Glutamatergic neuron (in vitro differentiated cells): ENCODE results near the gene ALDH1A2. TPM values are rescaled to one million over a fixed set of nuclear protein-coding genes. Genes with fewer than 3 reads are reported as not detected.

ENCODE experiments used
- DNase-seq: peaks from one replicate; pipeline ENCODE4 v3.0.0; 2022
- H3K27ac Mint-ChIP-seq: one replicate; pipeline ENCODE4 v1.8.0; 2020; ENCODE audit warnings: mild to moderate bottlenecking, mixed read lengths, inconsistent platforms; ENCODE audit not compliant: unreplicated experiment
- H3K27me3 Mint-ChIP-seq: one replicate; pipeline ENCODE4 v1.8.0; 2020; ENCODE audit warnings: mild to moderate bottlenecking, moderate library complexity, mixed read lengths, inconsistent platforms; ENCODE audit not compliant: unreplicated experiment
- H3K36me3 Mint-ChIP-seq: one replicate; pipeline ENCODE4 v1.8.0; 2020; ENCODE audit warnings: mild to moderate bottlenecking, mixed read lengths, inconsistent platforms; ENCODE audit not compliant: unreplicated experiment
- H3K4me1 Mint-ChIP-seq: one replicate; pipeline ENCODE4 v1.8.0; 2020; ENCODE audit warnings: mild to moderate bottlenecking, low read depth, mixed read lengths, inconsistent platforms; ENCODE audit not compliant: unreplicated experiment
- H3K4me3 Mint-ChIP-seq: one replicate; pipeline ENCODE4 v1.8.0; 2020; ENCODE audit warnings: mild to moderate bottlenecking, mixed read lengths, inconsistent platforms; ENCODE audit not compliant: unreplicated experiment
- H3K9me3 Mint-ChIP-seq: one replicate; pipeline ENCODE4 v1.8.0; 2020; ENCODE audit warnings: mild to moderate bottlenecking, moderate library complexity, mixed read lengths, inconsistent platforms; ENCODE audit not compliant: unreplicated experiment
- CTCF ChIP-seq: fragments of 200-600 bp; sonication (generic); IDR thresholded peaks from one replicate; pipeline ENCODE4 v1.5.0; 2021; ENCODE audit not compliant: partially characterized antibody, unreplicated experiment
- total RNA-seq: library from RNA; stranded (reverse); fragmentation: NEBNext Ultra II Directional; extraction: Animal tissue kit (Norgen Biotek cat#: 25700); gene quantifications from one replicate; pipeline ENCODE4 v1.2.1, GENCODE V29; 2021; ENCODE audit not compliant: unreplicated experiment

ALDH1A2 gene
- total RNA-seq, 1 donor from 2014 or later: not detected

DNA sequence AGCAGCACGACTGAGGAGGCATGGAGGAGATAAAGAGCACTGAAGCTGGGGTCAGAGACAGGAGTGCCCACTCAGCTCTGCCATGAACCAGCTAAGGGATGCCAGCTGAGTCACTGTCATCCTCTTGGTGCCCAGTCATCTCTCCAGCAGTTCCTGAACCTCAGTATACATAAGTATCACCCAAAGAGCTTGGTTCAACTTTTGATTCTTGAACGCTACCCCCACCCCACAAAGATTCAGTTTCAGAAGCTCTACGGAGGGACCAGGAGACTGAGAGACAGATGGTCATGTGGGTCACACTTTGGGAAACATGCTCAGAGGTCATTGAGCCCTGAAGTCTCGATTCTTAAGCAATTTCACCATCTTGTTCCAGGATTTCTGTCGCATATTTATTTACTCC, 108.4 kb downstream of the ALDH1A2 start:
- H3K27ac Mint-ChIP-seq: no peak overlapping the region
- no peaks in the 10 kb centered on the region for H3K36me3 Mint-ChIP-seq
- H3K9me3 Mint-ChIP-seq: no peaks in the 10 kb centered on the region
- H3K4me3 Mint-ChIP-seq: no peak overlapping the region
- peaks cover 11% of the 10 kb centered on the region for H3K4me1 Mint-ChIP-seq
- no peak for TF ChIP-seq CTCF
- H3K27me3 Mint-ChIP-seq: no peaks in the 10 kb centered on the region
- DNase-seq: no peak

GRCh38 chr15:57953874-57954273, 111.6 kb downstream of the ALDH1A2 start:
- Mint-ChIP-seq H3K36me3 (no peaks in the 10 kb centered on the region), H3K4me3 (no peak overlapping the region), H3K4me1 (peaks cover 11% of the 10 kb centered on the region), H3K27ac (no peak overlapping the region), H3K9me3 (no peaks in the 10 kb centered on the region), H3K27me3 (peaks cover 5% of the 10 kb centered on the region)
- DNase-seq: no peak
- no peak for TF ChIP-seq CTCF

DNA sequence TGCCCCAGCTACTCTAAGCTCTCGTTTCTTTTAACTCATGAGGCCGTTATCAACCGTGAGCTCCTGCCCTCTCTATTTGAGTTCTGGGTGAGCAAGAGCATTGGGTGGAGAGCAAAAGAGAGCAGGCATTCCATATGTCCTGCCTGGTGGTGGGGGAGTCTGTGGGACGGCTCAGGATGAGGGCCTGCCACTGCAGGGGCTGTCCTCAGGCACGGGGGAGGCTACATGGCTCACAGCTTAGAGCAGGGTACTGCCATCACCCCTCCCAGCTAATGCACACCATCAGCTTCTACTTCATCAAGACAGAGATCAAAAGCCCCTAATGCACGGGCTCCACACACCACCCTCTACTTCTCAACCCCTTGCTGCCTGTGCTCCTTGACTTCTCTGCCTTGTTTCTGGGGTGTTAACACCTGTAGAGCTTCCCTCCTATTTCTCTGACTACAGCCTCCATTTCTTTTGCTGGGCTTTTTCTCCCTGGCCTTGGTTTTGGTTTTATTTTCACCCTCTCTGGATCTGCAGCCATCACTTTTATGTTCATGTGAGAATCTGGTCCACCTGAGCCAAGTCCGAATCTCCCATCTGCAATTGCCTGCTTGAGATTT, 114.1 kb downstream of the ALDH1A2 start:
- Mint-ChIP-seq H3K27ac (no peak overlapping the region), H3K9me3 (no peaks in the 10 kb centered on the region), H3K36me3 (no peaks in the 10 kb centered on the region), H3K27me3 (peaks cover 5% of the 10 kb centered on the region), H3K4me3 (no peak overlapping the region), H3K4me1 (no peaks in the 10 kb centered on the region)
- no peak for TF ChIP-seq CTCF
- DNase-seq: no peak

GRCh38 chr15:57950381-57950946, 115.0 kb downstream of the ALDH1A2 start:
- H3K9me3 Mint-ChIP-seq: no peaks in the 10 kb centered on the region
- H3K27me3 Mint-ChIP-seq: peaks cover 5% of the 10 kb centered on the region
- peak overlapping the region; percentile 67 for H3K27ac Mint-ChIP-seq

More at GRCh38 chr15:57950381-57950946, 115.0 kb downstream of the ALDH1A2 start:
- no peaks in the 10 kb centered on the region for H3K36me3 Mint-ChIP-seq
- no peak overlapping the region for H3K4me3 Mint-ChIP-seq
- no peak for TF ChIP-seq CTCF
- H3K4me1 Mint-ChIP-seq: no peaks in the 10 kb centered on the region
- no peak for DNase-seq
